GM12875 (cell line): Measurements from ENCODE around the gene UTRN.

Experiments
- H3K4me3 ChIP-seq: one replicate; pipeline ENCODE4 v1.5.1; 2011; ENCODE audit warnings: low read depth, low read length, control low read depth
- CTCF ChIP-seq: IDR thresholded peaks from 2 replicates; pipeline ENCODE4 v1.5.1; 2011; ENCODE audit warnings: low read depth, mild to moderate bottlenecking, control low read depth, inconsistent platforms, low read length, moderate library complexity, borderline replicate concordance; ENCODE audit not compliant: insufficient read depth

Gene UTRN

GRCh38 chr6:144266091-144266649 lies 19.0 kb upstream of the UTRN start:
- TF ChIP-seq CTCF = no peak
- H3K4me3 ChIP-seq = no peak overlapping the region

GRCh38 chr6:144268794-144269349 lies 16.3 kb upstream of the UTRN start:
- no peak overlapping the region for H3K4me3 ChIP-seq
- no peak for TF ChIP-seq CTCF

GRCh38 chr6:144277174-144277573 lies 8.0 kb upstream of the UTRN start:
- no peak for TF ChIP-seq CTCF
- H3K4me3 ChIP-seq = no peak overlapping the region

GRCh38 chr6:144277605-144278227 lies 7.4 kb upstream of the UTRN start:
- H3K4me3 ChIP-seq = no peak overlapping the region
- TF ChIP-seq CTCF = no peak

- H3K4me3 ChIP-seq = no peak overlapping the region
- no peak for TF ChIP-seq CTCF
Measured at GRCh38 chr6:144278659-144279314, 6.3 kb upstream of the UTRN start.

GRCh38 chr6:144279484-144280150 lies 5.5 kb upstream of the UTRN start:
- no peak overlapping the region for H3K4me3 ChIP-seq

More at GRCh38 chr6:144279484-144280150, 5.5 kb upstream of the UTRN start:
- TF ChIP-seq CTCF = no peak
